ENCODE results near the gene SH3BGRL3.

The SH3BGRL3 gene

GRCh38 chr1:26281971-26282370 lies 2.1 kb downstream of the SH3BGRL3 start:
- Mint-ChIP-seq H3K4me3 (peak overlapping the region; percentile 91), H3K27ac (peak overlapping the region; percentile 93), H3K4me1 (peaks cover 90% of the 10 kb centered on the region), H3K9me3 (no peaks in the 10 kb centered on the region), H3K36me3 (peaks cover 60% of the 10 kb centered on the region), H3K27me3 (no peaks in the 10 kb centered on the region)
- no peak for DNase-seq
- CTCF ChIA-PET: interaction anchor here (18.0 kb wide), 1 partner anchor 41 kb away, joined by 632 read pairs; the partner anchor contains the start of gene CD52

DNA sequence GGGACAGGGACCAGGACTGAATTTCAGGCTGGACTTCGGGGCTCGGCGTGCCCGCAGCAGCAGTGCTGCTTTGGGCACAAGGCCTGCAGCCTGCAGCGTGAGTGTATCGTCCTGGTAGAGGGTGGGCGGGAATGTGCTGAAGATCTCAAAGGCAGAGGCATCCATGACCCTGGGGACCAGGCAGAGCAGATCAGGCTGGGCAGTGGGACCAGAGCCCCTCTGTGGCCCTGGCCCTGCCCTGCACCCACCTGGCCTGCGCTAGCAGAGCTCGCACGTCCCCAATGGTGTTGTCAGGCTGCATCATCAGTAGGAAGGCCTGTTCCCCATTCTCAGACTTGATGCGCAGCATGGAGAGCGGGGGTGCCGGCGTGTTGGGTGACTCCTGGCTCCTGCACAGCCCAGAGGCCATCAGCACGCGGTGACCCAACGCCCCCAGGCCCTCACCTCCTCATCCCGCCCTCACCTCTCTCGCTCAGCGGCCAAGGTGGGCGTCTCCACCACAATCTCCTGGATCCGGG lies 2.6 kb downstream of the SH3BGRL3 start:
- Mint-ChIP-seq H3K36me3 (peaks cover 57% of the 10 kb centered on the region), H3K27me3 (no peaks in the 10 kb centered on the region), H3K9me3 (no peaks in the 10 kb centered on the region), H3K4me1 (peaks cover 90% of the 10 kb centered on the region), H3K27ac (peak overlapping the region; percentile 98), H3K4me3 (peak overlapping the region; percentile 91)
- no peak for DNase-seq
- CTCF ChIA-PET: interaction anchor here (18.0 kb wide), 1 partner anchor 40 kb away, joined by 632 read pairs; the partner anchor contains the start of gene CD52

DNA sequence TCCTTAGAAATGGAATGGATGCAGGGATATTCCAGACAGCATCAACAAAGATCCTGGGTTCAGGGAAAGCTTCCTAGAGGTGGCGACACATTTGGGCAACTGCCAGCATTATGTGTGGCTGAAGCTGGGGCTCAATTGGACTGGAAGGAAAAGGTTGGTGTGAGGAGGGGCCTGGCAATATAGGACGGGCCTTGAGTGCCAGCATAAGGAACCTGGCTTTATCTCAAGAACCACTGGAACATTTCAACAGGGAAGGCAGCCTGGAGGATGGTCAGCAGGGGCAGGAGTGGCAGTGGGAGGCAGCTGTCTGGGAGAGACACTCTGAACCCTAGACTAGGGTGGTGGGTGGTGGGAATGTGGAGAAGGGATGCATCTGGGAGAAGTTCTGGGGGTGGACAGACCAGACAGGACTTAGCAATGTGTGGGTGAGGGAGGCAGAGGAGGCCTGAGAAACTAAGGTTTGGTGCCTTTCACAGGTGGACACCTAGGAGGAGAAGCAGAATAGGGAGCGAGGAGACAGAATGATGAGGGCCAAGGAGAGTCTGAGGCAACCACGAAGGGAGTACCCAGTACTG lies 3.5 kb downstream of the SH3BGRL3 start:
- Mint-ChIP-seq H3K27me3 (no peaks in the 10 kb centered on the region), H3K4me1 (peaks cover 90% of the 10 kb centered on the region), H3K4me3 (peak overlapping the region; percentile 91), H3K9me3 (no peaks in the 10 kb centered on the region), H3K36me3 (peaks cover 53% of the 10 kb centered on the region), H3K27ac (peak overlapping the region; percentile 98)
- DNase-seq: no peak
- CTCF ChIA-PET: interaction anchor here (3.6 to 18.0 kb wide), 3 partner anchors 7 to 108 kb away, joined by 30 to 632 read pairs (median 76); partner anchors contain the start of gene CD52

DNA sequence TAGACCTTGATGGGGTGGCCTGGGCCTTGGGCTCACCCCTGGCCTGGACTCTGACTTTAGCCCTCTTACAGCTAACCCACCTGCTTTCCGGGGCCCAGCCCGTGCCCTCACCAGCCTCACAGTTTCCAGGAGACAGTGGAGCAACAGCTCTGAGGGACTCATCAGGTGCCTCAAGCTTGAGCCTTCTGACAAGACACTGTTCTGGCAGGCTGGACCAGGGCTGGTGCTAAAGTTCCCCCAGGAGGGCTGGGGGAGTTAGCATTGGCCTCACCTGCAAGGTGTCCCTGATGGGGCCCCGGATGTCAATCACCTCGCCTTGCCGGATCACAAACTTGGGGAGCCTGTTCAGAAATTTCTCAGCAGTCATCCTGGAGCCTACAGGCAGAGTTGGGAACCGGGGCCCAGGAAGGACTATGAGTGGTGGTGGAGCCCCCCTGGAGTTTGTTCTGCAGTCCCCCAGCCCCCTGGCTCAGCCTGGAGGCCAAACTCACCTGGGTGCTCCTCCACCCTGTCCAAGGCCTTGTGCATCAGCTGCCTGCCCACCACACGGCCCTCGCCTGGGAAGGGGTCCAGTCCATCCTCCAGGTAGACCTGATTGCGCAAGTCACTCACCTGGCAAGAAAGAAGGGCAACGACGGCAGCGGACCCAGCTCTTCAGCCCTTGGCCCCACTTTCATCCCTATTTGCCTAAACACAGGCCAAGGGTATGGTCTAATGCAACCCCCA lies 4.1 kb downstream of the SH3BGRL3 start:
- H3K9me3 Mint-ChIP-seq: no peaks in the 10 kb centered on the region
- peak overlapping the region; percentile 91 for H3K4me3 Mint-ChIP-seq
- peaks cover 49% of the 10 kb centered on the region for H3K36me3 Mint-ChIP-seq
- peak overlapping the region; percentile 98 for H3K27ac Mint-ChIP-seq
- H3K4me1 Mint-ChIP-seq: peaks cover 90% of the 10 kb centered on the region
- no peak for DNase-seq
- H3K27me3 Mint-ChIP-seq: no peaks in the 10 kb centered on the region
- CTCF ChIA-PET: interaction anchor here (0.7 to 18.0 kb wide), 19 partner anchors 8 to 136 kb away, joined by 3 to 632 read pairs (median 9); partner anchors contain the start of genes CD52 and UBXN11

DNA sequence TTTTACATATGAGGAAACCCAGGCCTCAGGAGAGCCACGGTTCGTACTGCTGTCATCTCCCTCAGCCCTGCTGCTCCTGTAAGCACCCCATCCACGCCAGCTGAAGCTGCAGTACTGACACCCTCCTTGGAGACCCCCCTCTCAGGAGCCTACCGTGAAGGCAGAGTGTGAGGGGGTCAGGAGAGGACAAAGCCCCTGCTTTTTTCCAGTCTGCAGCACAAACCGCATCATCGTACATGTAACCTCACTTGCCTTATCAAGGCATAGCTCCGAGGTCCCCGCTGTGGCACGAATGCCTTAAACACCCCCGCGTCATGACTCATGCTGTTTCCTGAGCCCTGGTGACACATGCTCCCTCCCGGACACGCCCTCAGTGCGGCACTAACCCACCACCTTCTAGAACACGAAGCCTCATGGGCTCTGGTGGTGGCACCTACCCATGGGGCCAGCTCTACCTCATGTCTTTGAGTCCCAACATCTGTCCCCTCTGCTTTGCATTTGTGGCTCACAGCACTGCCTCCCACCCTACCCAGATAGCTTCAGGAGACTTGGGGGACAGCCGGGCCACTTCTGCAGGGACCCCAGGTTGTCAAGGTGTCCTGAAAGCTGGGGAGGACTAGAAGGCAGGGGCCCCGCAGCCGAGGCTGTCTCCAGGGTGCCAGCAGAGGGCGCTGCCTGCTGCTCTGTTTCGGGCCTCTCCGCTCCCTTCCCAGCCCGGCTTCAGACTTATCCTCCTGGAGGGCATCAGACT lies 4.9 kb downstream of the SH3BGRL3 start:
- H3K4me3 Mint-ChIP-seq: peak overlapping the region; percentile 91
- H3K9me3 Mint-ChIP-seq: no peaks in the 10 kb centered on the region

DNA sequence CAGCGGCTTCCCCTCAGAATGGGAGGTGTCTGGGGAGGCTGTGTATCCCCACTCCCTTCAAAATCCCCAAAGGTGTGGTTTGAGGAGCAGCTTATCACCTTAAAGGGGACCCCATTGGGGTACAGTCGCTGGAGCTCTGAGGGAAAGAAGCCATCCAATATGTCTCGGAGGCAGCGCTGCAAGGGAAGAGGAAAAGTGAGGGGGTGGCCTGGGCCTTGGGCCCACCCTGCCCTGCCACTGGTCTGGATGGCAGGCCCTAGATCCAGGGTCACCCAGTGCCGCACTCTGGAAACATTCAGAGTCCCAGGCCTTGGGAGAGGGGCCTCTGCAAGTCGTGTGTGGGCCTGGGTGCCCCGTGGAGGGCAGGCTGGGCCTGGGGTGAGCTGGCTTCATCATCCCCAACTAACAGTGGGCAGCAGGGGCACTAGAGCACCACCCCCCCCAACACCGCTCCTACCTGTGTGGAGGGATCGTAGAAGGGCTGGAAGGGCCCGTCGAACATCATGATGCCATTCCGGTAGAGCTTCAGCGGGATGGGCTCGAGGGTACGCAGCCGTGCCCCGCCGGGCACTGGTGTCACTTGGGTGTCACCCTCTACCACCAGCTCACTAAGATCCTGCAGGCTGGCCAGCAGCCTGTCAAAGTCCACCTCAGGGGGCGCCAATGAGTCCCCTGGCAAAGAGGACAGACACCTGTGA lies 5.6 kb downstream of the SH3BGRL3 start:
- CTCF ChIA-PET: interaction anchor here (0.8 to 18.0 kb wide), 18 partner anchors 10 to 135 kb away, joined by 3 to 632 read pairs (median 10); partner anchors contain the start of genes CD52 and UBXN11
- peaks cover 47% of the 10 kb centered on the region for H3K36me3 Mint-ChIP-seq

More for the DNA sequence above, 4.9 kb downstream of the SH3BGRL3 start:
- no peaks in the 10 kb centered on the region for H3K27me3 Mint-ChIP-seq
- CTCF ChIA-PET: interaction anchor here (0.7 to 18.0 kb wide), 21 partner anchors 8 to 136 kb away, joined by 3 to 632 read pairs (median 9); partner anchors contain the start of genes CD52 and UBXN11
- peak overlapping the region; percentile 98 for H3K27ac Mint-ChIP-seq
- DNase-seq: peak; percentile 96
- H3K4me1 Mint-ChIP-seq: peaks cover 92% of the 10 kb centered on the region
- peaks cover 48% of the 10 kb centered on the region for H3K36me3 Mint-ChIP-seq

DNA sequence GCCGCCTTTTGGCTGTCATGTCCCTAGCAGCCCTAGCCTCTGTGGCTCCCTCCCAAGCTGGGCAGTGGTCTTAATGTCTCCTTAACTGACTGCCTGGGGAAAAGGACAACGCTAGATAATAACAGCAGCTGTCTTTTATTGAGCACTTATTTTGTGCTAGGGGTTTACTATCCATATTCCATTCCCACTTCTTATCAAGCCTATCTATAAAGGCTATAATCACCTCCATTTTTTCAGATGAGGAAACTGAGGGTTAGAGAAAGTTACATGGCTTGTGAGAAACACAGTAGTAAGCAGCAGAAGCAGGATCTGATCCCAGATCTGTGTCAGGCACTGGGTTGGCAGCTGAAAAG lies 6.2 kb downstream of the SH3BGRL3 start:
- Mint-ChIP-seq H3K4me3 (peak overlapping the region; percentile 12), H3K9me3 (no peaks in the 10 kb centered on the region), H3K27ac (peak overlapping the region; percentile 98), H3K27me3 (no peaks in the 10 kb centered on the region), H3K4me1 (peaks cover 99% of the 10 kb centered on the region), H3K36me3 (peaks cover 43% of the 10 kb centered on the region)
- no peak for DNase-seq
- CTCF ChIA-PET: interaction anchor here (0.8 to 18.0 kb wide), 16 partner anchors 10 to 131 kb away, joined by 3 to 632 read pairs (median 11); partner anchors contain the start of genes CD52 and UBXN11

More for the DNA sequence above, 5.6 kb downstream of the SH3BGRL3 start:
- Mint-ChIP-seq H3K27me3 (no peaks in the 10 kb centered on the region), H3K27ac (peak overlapping the region; percentile 98), H3K4me3 (no peak overlapping the region), H3K4me1 (peaks cover 97% of the 10 kb centered on the region), H3K9me3 (no peaks in the 10 kb centered on the region)
- DNase-seq: peak; percentile 65

GRCh38 chr1:26287033-26287711 lies 7.3 kb downstream of the SH3BGRL3 start:
- Mint-ChIP-seq H3K9me3 (no peaks in the 10 kb centered on the region), H3K4me3 (peak overlapping the region; percentile 47), H3K27ac (peak overlapping the region; percentile 98), H3K27me3 (no peaks in the 10 kb centered on the region), H3K4me1 (peaks cover 100% of the 10 kb centered on the region), H3K36me3 (peaks cover 38% of the 10 kb centered on the region)
- CTCF ChIA-PET: interaction anchor here (0.7 to 18.0 kb wide), 10 partner anchors 11 to 130 kb away, joined by 3 to 632 read pairs (median 8); partner anchors contain the start of genes CD52 and UBXN11
- DNase-seq: peak; percentile 92

GRCh38 chr1:26287811-26288210 lies 7.9 kb downstream of the SH3BGRL3 start:
- Mint-ChIP-seq H3K27me3 (no peaks in the 10 kb centered on the region), H3K4me1 (peaks cover 95% of the 10 kb centered on the region), H3K27ac (peak overlapping the region; percentile 98), H3K9me3 (no peaks in the 10 kb centered on the region), H3K36me3 (peaks cover 31% of the 10 kb centered on the region), H3K4me3 (peak overlapping the region; percentile 47)
- CTCF ChIA-PET: interaction anchor here (0.7 to 18.0 kb wide), 12 partner anchors 9 to 129 kb away, joined by 3 to 632 read pairs (median 6); partner anchors contain the start of genes CD52, SH3BGRL3 and UBXN11
- no peak for DNase-seq

DNA sequence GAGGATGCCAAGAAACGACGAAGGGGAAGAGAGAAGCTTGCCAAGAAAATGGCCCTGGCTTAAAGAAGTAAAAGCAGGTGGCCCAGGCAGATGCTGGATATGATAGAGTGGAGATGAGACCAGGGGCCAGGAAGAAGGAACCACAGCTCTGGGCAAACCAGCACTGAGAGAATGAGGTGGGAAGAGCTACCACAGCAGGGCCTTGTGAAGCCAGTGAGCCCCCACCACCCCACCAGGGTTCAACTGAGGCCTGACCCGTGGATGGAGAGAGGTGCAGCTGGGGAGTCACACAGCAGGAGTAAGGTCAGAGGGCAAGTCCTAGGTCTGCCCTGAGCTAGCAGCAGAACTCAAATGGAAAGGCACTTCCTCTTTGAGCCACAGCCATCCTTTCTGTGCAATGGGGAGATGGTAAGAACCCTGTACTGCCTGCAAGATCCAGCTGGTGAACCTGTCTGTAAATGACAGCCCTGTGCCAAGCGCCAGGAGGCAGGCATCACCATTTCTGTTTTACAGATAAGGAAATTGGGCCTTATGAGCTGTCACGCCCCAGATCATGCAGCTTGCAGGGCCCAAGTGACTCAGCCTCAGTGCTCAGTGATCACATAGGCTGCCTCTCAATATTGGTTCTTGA lies 8.5 kb downstream of the SH3BGRL3 start:
- H3K27me3 Mint-ChIP-seq: no peaks in the 10 kb centered on the region
- DNase-seq: peak; percentile 76
- CTCF ChIA-PET: interaction anchor here (0.6 to 18.0 kb wide), 15 partner anchors 9 to 129 kb away, joined by 3 to 632 read pairs (median 6); partner anchors contain the start of genes CD52, CEP85, SH3BGRL3 and UBXN11
- peak overlapping the region; percentile 98 for H3K27ac Mint-ChIP-seq
- peaks cover 91% of the 10 kb centered on the region for H3K4me1 Mint-ChIP-seq
- no peaks in the 10 kb centered on the region for H3K9me3 Mint-ChIP-seq
- peak overlapping the region; percentile 37 for H3K4me3 Mint-ChIP-seq
- peaks cover 30% of the 10 kb centered on the region for H3K36me3 Mint-ChIP-seq

- Mint-ChIP-seq H3K27me3 (no peaks in the 10 kb centered on the region), H3K4me1 (peaks cover 81% of the 10 kb centered on the region), H3K27ac (peak overlapping the region; percentile 98), H3K36me3 (peaks cover 31% of the 10 kb centered on the region), H3K4me3 (peak overlapping the region; percentile 53), H3K9me3 (no peaks in the 10 kb centered on the region)
- DNase-seq: peak; percentile 66
- CTCF ChIA-PET: interaction anchor here (1.2 to 18.0 kb wide), 12 partner anchors 10 to 128 kb away, joined by 3 to 632 read pairs (median 7); partner anchors contain the start of genes CD52, CEP85 and UBXN11
Measured at GRCh38 chr1:26289158-26290059, 9.5 kb downstream of the SH3BGRL3 start.

Data from activated naive CD4-positive, alpha-beta T cell treated with anti-CD3 and anti-CD28 coated beads, Interleukin-2, amount 10 ng/mL, durations not matched to agents 7 days and 5 days (primary cell).